Uterus (tissue), 4 donors: Measurements from ENCODE around the gene IFI27L2. TPM values are rescaled to one million over a fixed set of nuclear protein-coding genes. Genes with fewer than 3 reads are reported as not detected.
A peak's percentile ranks its signal among the peaks of the same experiment; 100 is the strongest.

Source experiments
- DNase-seq, 2 donors: peaks; one replicate each; pipeline ENCODE4 v3.0.0-alpha.2; 2019 to 2020
- H3K27ac ChIP-seq, 2 donors: fragments of 200-600 bp; sonication (generic); 1 replicate in 1 of 2; 2 replicates in 1 of 2; pipeline ENCODE4 v1.5.1; 2016 to 2018
- H3K27me3 ChIP-seq, 2 donors: fragments of 200-600 bp; sonication (generic); one replicate each; pipeline ENCODE4 v1.5.1; 2018 to 2019; ENCODE audit warnings: control low read depth in 1 of 2
- H3K36me3 ChIP-seq, 2 donors: fragments of 200-600 bp; sonication (generic); one replicate each; pipeline ENCODE4 v1.5.1; 2019; ENCODE audit warnings: control low read depth in 1 of 2
- H3K4me1 ChIP-seq, 2 donors: fragments of 200-600 bp; sonication (generic); one replicate each; pipeline ENCODE4 v1.5.1; 2018 to 2019; ENCODE audit warnings: control low read depth in 1 of 2
- H3K4me3 ChIP-seq, 2 donors: fragments of 200-600 bp; sonication (generic); 1 replicate in 1 of 2; 2 replicates in 1 of 2; pipeline ENCODE4 v1.5.1; 2018 to 2019; ENCODE audit warnings: mild to moderate bottlenecking in 1 of 2
- H3K9me3 ChIP-seq, 2 donors: fragments of 200-600 bp; sonication (generic); one replicate each; pipeline ENCODE4 v1.5.1; 2019; ENCODE audit warnings: control low read depth in 1 of 2
- POLR2A ChIP-seq, 2 donors: fragments of 450-650 bp; IDR thresholded peaks; one replicate each; pipeline ENCODE4 v1.6.1; 2016; ENCODE audit warnings: antibody characterized with exemption in 2 of 2, mild to moderate bottlenecking in 1 of 2, moderate library complexity in 1 of 2
- intact Hi-C: fragments of 100-400 bp; cut with DNase I; formaldehyde crosslinking; loops from one replicate; pipeline ENCODE4 v1.15.1; 2023; ENCODE audit warnings: low total_unique reads
- total RNA-seq, 4 donors: library from RNA; depleted of rRNA in 3 of 4; stranded (reverse); fragments of >200 nt in 3 of 4; gene quantifications; one replicate each; pipeline versions ENCODE4 v1.1.0 to v1.2.4, GENCODE V29; 2014 to 2023
- TF ChIP-seq, protein P1 (sequence below), 4 experiments: fragments of 200-600 bp in 2 of 4; fragments of 450-650 bp in 2 of 4; sonication (generic) in 2 of 4; IDR thresholded peaks; one replicate each; pipeline ENCODE4 v1.5.1; 2016 to 2019; ENCODE audit warnings: antibody characterized with exemption in 4 of 4, mild to moderate bottlenecking in 2 of 4, moderate library complexity in 1 of 4
- donor health status: DM: yes; HTN: yes; CAD: no.

The IFI27L2 gene
- total RNA-seq, 4 donors from 2014 or later: 14.3 to 111 (median 45.0) TPM

DNA sequence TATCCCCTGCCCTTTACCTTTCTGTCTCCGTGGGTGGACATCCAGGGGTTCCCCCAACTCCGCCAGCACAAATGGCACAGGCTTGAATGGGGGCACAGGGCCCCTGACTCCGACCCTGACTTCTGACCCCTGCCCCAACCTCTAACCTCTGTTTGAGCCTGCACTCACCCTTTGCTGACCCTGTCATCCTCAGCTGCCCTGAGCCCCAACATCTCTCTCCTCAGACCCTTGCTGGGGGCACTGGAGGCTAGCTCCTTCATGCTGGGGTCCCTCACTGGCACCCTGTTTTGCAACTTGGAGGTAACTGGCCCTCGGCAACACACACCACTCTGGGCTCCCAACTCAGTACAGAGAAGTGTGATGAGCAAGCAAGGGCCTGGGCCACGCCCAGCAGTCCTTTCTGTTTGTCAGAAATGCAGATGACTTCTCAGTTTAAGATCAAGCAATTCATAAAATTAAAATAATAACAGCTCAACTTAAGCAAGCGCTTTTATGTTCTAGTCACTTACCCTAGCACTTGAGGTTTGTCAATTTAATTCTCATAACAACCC is 16.8 kb downstream of the IFI27L2 start:
- intact Hi-C loops: no loop called here

GRCh38 chr14:94111276-94112095 is 17.9 kb downstream of the IFI27L2 start:
- peak overlapping the region; percentile 26 to 32 for H3K4me3 ChIP-seq
- no peak for TF ChIP-seq POLR2A (IDR thresholded peaks at IDR 0.05)
- TF ChIP-seq, protein P1, sequence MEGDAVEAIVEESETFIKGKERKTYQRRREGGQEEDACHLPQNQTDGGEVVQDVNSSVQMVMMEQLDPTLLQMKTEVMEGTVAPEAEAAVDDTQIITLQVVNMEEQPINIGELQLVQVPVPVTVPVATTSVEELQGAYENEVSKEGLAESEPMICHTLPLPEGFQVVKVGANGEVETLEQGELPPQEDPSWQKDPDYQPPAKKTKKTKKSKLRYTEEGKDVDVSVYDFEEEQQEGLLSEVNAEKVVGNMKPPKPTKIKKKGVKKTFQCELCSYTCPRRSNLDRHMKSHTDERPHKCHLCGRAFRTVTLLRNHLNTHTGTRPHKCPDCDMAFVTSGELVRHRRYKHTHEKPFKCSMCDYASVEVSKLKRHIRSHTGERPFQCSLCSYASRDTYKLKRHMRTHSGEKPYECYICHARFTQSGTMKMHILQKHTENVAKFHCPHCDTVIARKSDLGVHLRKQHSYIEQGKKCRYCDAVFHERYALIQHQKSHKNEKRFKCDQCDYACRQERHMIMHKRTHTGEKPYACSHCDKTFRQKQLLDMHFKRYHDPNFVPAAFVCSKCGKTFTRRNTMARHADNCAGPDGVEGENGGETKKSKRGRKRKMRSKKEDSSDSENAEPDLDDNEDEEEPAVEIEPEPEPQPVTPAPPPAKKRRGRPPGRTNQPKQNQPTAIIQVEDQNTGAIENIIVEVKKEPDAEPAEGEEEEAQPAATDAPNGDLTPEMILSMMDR (IDR thresholded peaks at IDR 0.05): no peak
- no peaks in the 10 kb centered on the region for H3K9me3 ChIP-seq
- intact Hi-C loops: no loop called here
- H3K4me1 ChIP-seq: no peaks in the 10 kb centered on the region
- no peaks in the 10 kb centered on the region for H3K27me3 ChIP-seq
- no peak for DNase-seq
- H3K36me3 ChIP-seq: no peaks in the 10 kb centered on the region
- H3K27ac ChIP-seq: peak overlapping the region; percentile 79 to 90

More for the DNA sequence above, 16.8 kb downstream of the IFI27L2 start:
- Histone ChIP-seq H3K36me3 (no peaks in the 10 kb centered on the region), H3K27me3 (no peaks in the 10 kb centered on the region), H3K4me1 (no peaks in the 10 kb centered on the region), H3K27ac (peak overlapping the region; percentile 68 to 90), H3K4me3 (peak overlapping the region in 1 of 2 donors; percentile 26), H3K9me3 (no peaks in the 10 kb centered on the region)
- DNase-seq: no peak
- TF ChIP-seq POLR2A (IDR thresholded peaks at IDR 0.05): no peak
- TF ChIP-seq, protein P1 (IDR thresholded peaks at IDR 0.05): no peak

- Histone ChIP-seq H3K4me3 (peak within 1 kb of the TSS; percentile 26 to 32), H3K27ac (peak within 1 kb of the TSS; percentile 79 to 90)
Measured at GRCh38 chr14:94110552-94111181, 18.7 kb downstream of the IFI27L2 start, which contains the start of gene IFI27. Gene IFI27 (plus strand): TSS chr14:94110736.

GRCh38 chr14:94109915-94110250 is 19.5 kb downstream of the IFI27L2 start:
- TF ChIP-seq, protein P1 (IDR thresholded peaks at IDR 0.05): no peak
- TF ChIP-seq POLR2A (IDR thresholded peaks at IDR 0.05): no peak
- H3K36me3 ChIP-seq: no peaks in the 10 kb centered on the region
- intact Hi-C loops: no loop called here
- peak overlapping the region; percentile 79 to 90 for H3K27ac ChIP-seq
- H3K4me1 ChIP-seq: no peaks in the 10 kb centered on the region
- DNase-seq: no peak
- no peaks in the 10 kb centered on the region for H3K27me3 ChIP-seq
- no peak overlapping the region for H3K4me3 ChIP-seq
- no peaks in the 10 kb centered on the region for H3K9me3 ChIP-seq

More at GRCh38 chr14:94110552-94111181, 18.7 kb downstream of the IFI27L2 start, which contains the start of gene IFI27:
- Histone ChIP-seq H3K9me3 (no peaks in the 10 kb centered on the region), H3K36me3 (no peaks in the 10 kb centered on the region), H3K4me1 (no peaks in the 10 kb centered on the region), H3K27me3 (no peaks in the 10 kb centered on the region)
- peak; percentile 57 to 86 for TF ChIP-seq POLR2A (IDR thresholded peaks at IDR 0.05)
- TF ChIP-seq, protein P1 (IDR thresholded peaks at IDR 0.05): no peak
- intact Hi-C loops: no loop called here
- DNase-seq: peak; percentile 53 to 72

- Histone ChIP-seq H3K27me3 (no peaks in the 10 kb centered on the region), H3K9me3 (no peaks in the 10 kb centered on the region), H3K4me3 (no peak overlapping the region), H3K4me1 (no peaks in the 10 kb centered on the region), H3K36me3 (no peaks in the 10 kb centered on the region), H3K27ac (no peak overlapping the region)
- TF ChIP-seq, protein P1 (IDR thresholded peaks at IDR 0.05): no peak
- intact Hi-C loops: no loop called here
- DNase-seq: no peak
Measured at GRCh38 chr14:94104731-94105130, 24.7 kb downstream of the IFI27L2 start.
